Kidney capillary endothelial cell (primary cell): ENCODE results near the gene DCC.
A peak's percentile ranks its signal among the peaks of the same experiment; 100 is the strongest.

Source experiments
- DNase-seq: peaks from one replicate; pipeline ENCODE4 v3.0.0-alpha.2; 2018; ENCODE audit warnings: low spot score

DCC gene

GRCh38 chr18:52691841-52692240 is 351.8 kb downstream of the DCC start:
- DNase-seq, result no peak

GRCh38 chr18:52694804-52695203 is 354.8 kb downstream of the DCC start:
- DNase-seq, result peak; percentile 22

- DNase-seq, result no peak
Measured at GRCh38 chr18:52700116-52700515, 360.1 kb downstream of the DCC start.

- no peak for DNase-seq
Measured at GRCh38 chr18:52700816-52701215, 360.8 kb downstream of the DCC start.

GRCh38 chr18:52701219-52701935 is 361.4 kb downstream of the DCC start:
- DNase-seq, result no peak

GRCh38 chr18:52715421-52715820 is 375.4 kb downstream of the DCC start:
- no peak for DNase-seq

GRCh38 chr18:52715991-52716390 is 376.0 kb downstream of the DCC start:
- DNase-seq, result no peak

GRCh38 chr18:52716973-52717372 is 377.0 kb downstream of the DCC start:
- DNase-seq, result no peak

- no peak for DNase-seq
Measured at GRCh38 chr18:52722904-52723303, 382.9 kb downstream of the DCC start.

GRCh38 chr18:52723550-52723970 is 383.6 kb downstream of the DCC start:
- DNase-seq, result no peak

GRCh38 chr18:52730972-52731619 is 391.1 kb downstream of the DCC start:
- no peak for DNase-seq

GRCh38 chr18:52738946-52739345 is 398.9 kb downstream of the DCC start:
- no peak for DNase-seq

- DNase-seq, result no peak
Measured at GRCh38 chr18:52746986-52747385, 407.0 kb downstream of the DCC start.

GRCh38 chr18:52747869-52748268 is 407.9 kb downstream of the DCC start:
- no peak for DNase-seq

GRCh38 chr18:52748343-52748742 is 408.3 kb downstream of the DCC start:
- no peak for DNase-seq

- DNase-seq, result no peak
Measured at GRCh38 chr18:52749542-52749941, 409.5 kb downstream of the DCC start.

- DNase-seq, result no peak
Measured at GRCh38 chr18:52750995-52751394, 411.0 kb downstream of the DCC start.

- DNase-seq, result no peak
Measured at GRCh38 chr18:52764316-52764715, 424.3 kb downstream of the DCC start.

- DNase-seq, result no peak
Measured at GRCh38 chr18:52766002-52766545, 426.1 kb downstream of the DCC start.

GRCh38 chr18:52781113-52781512 is 441.1 kb downstream of the DCC start:
- no peak for DNase-seq

- no peak for DNase-seq
Measured at GRCh38 chr18:52791321-52791720, 451.3 kb downstream of the DCC start.

- no peak for DNase-seq
Measured at GRCh38 chr18:52812834-52813233, 472.8 kb downstream of the DCC start.

- no peak for DNase-seq
Measured at GRCh38 chr18:52813635-52814416, 473.8 kb downstream of the DCC start.
